ENCODE measurements around the gene WDR59.
"Not testable (repeated sequence)": the region's sequence is repeated elsewhere in the genome, so short reads cannot be mapped to it uniquely, and the experiment has no call there.

The WDR59 gene

GRCh38 chr16:74954763-74955162 is 30.2 kb downstream of the WDR59 start:
- no peak for DNase-seq

DNA sequence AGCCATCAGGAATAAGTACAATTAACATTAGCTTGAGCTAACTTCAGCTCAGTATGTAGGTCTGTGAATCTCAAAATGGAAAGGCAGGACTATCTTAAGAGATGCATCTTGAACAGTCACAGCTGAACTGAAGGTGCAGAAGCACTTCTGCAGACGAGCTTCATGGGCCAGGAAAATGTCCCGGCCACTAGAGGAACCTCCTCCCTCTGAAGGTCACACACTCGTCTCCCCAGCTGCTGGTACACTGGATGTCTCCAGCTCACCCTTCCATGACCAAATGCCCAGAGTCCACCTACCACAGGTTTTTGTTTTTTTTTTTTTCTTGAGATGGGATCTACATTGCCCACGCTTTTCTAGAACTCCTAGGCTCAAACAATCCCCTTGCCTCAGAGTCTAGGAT is 33.2 kb downstream of the WDR59 start:
- no peak for DNase-seq

DNA sequence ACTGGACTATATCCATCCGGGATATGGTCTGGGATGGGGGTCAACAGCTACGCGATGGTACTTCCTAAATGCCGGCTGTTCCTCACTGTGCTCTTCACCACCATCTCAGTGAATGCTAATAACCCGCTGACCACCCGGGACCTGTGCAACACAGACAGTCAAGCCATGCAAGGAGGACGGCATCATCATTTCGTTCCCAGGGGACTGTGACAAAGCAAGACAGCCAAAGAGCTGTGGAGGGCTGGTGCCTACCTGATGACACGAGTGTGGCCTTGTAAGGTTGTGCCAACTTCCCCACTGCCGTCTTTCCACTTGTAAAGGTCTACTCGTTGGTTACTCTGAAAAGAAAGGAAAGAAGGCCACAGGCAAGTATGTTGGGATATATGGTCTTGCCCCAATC is 33.7 kb downstream of the WDR59 start:
- no peak for DNase-seq

- no peak for DNase-seq
These were observed 34.4 kb downstream of the WDR59 start for GRCh38 chr16:74950511-74950910.

GRCh38 chr16:74949309-74949708 is 35.6 kb downstream of the WDR59 start:
- DNase-seq, result no peak

GRCh38 chr16:74944466-74944865 is 40.5 kb downstream of the WDR59 start:
- DNase-seq, result no peak

GRCh38 chr16:74942977-74943918 is 41.7 kb downstream of the WDR59 start:
- DNase-seq, result no peak

- no peak for DNase-seq
These were observed 42.4 kb downstream of the WDR59 start for GRCh38 chr16:74942566-74942965.

- DNase-seq, result no peak
These were observed 45.2 kb downstream of the WDR59 start for GRCh38 chr16:74939688-74940087.

DNA sequence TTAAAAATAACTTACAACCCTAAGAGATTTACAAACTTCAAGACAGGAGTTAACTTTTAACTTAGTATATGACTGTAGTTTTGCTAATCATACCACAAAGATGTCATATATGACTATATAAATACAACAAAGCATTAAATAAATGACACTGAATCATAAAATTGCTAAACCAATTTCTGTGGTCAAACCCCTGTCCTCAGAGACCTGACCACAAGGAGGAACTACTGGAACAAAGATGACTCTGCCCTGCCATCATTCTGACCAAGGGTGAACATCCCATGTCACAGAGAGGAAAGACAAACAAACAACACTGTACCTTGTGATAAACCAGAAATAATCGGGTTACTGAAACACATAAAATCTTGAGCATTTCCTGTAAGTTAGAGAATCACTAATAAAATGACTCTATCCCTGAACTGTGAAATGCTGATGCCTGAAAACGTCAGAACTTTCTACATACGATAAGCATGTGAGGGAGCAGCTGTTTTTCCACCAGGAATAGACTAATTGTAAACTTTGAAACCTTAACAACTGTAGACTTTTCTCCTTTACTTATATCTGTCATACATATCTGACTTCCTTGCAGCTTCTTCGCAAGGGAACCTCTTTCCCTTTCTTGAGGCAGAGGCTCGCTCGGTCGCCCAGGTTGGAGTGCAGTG is 47.9 kb downstream of the WDR59 start:
- no peak for DNase-seq

GRCh38 chr16:74931445-74931844 is 53.5 kb downstream of the WDR59 start:
- no peak for DNase-seq

DNA sequence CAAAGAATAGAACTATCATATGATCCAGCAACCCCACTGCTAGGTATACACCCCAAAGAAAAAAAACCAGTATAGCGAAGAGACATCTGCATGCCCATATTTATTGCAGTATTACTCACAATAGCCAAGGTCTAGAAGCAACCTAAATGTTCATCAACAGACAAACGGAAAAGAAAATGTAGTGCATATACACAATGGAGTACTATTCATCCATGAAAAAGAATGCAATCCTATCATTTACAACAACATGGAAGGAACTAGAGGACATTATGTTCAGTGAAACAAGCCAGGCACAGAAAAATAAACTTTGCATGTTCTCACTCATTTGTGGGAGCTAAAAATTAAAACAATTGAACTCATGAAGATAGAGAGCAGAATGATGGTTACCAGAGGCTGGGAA is 55.3 kb downstream of the WDR59 start:
- DNase-seq, result no peak

- no peak for DNase-seq
These were observed 58.1 kb downstream of the WDR59 start for GRCh38 chr16:74926805-74927204.

GRCh38 chr16:74923766-74924460 is 61.0 kb downstream of the WDR59 start:
- no peak for DNase-seq

GRCh38 chr16:74922150-74923138 is 62.5 kb downstream of the WDR59 start:
- DNase-seq, result no peak

- no peak for DNase-seq
These were observed 63.9 kb downstream of the WDR59 start for GRCh38 chr16:74921051-74921450.

GRCh38 chr16:74909665-74910064 is 75.3 kb downstream of the WDR59 start:
- DNase-seq, result no peak

DNA sequence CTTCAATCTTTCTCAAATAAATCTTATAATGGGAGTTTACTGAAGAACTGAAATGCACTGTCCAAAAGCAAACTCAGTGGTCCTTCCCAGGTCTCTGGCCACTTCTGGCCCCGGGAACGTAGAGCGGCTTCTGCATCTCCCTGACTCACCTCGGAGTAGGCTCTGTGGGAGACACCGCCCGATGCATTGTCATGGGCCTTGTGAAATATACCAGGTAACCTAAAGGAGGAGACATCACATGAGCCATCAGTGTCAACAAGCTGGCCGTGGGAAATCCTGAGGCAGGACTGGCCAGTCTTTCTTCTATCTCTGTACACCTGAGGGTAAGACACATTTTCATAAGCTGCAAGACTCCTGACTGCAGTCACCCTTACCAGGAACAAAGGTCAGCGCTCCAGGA is 76.2 kb downstream of the WDR59 start:
- not testable (repeated sequence) for DNase-seq

DNA sequence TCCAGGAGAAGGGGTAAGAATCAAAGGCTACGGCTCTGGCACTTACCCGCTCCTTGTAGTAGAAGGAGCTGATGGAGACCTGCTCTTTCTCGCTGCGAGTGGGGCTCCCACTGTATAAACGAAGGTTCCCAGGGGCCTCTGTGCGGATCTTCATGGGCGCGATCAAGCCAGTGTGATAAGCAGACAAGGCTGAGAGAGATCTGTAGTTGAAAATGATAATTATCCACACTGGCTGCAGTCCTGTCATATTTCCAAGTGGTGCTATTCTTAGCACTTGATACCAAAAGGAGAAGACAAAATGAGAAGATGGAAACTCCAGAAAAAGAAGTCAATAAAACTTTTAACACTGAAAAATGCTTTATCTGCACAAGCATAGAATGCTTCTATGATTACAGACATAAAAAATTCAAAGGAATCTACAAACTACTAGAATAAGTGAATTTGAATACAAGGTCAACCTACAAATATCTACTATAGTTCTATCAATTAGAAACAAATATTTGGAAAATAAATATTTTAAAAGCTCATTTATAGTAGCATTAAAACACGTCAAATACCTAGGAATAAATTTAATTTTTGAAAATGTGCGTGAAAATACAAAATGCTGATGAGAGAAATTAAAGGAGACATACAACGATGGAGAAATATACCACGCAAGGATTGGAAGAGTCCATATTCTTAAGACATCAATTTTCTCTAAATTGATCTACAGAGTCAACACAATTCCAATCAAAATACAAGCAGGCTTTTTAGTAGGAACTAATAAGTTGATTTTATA is 80.8 kb downstream of the WDR59 start:
- no peak for DNase-seq

GRCh38 chr16:74903120-74903519 is 81.8 kb downstream of the WDR59 start:
- DNase-seq, result no peak

DNA sequence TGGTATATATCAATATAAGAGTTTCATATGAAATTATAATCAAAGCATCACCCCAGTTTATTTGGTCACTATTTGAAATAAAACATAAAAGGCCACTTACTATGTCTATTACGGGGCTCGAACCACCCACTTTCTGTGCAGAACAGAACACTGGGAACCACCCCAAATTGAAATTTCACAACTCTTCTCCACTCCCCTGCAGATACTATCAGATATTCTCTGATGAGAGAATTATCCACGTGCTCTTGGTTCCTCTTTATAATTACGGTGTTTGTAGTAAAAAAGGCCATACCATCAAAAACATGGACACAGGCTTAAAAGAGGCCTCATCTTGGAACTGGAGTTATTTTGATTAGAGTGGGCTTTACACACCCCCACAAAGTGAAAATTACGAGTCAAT is 82.8 kb downstream of the WDR59 start:
- DNase-seq, result no peak

- no peak for DNase-seq
These were observed 83.3 kb downstream of the WDR59 start for GRCh38 chr16:74901606-74902005.

Data from NCI-H510A (cell line).